Endothelial cell of hepatic sinusoid (primary cell): ENCODE results near the gene PSTPIP2.
"Not testable (repeated sequence)": the region's sequence is repeated elsewhere in the genome, so short reads cannot be mapped to it uniquely, and the experiment has no call there.

Experiments
- in situ Hi-C: cut with HindIII; loops from 2 replicates; pipeline ENCODE4 v1.10.0; 2017; ENCODE audit warnings: low sequenced_read_pairs

The PSTPIP2 gene

GRCh38 chr18:46070815-46071652 is 1.0 kb downstream of the PSTPIP2 start:
- in situ Hi-C loops, result no loop called here

GRCh38 chr18:46070232-46070631 is 1.8 kb downstream of the PSTPIP2 start:
- in situ Hi-C loops, result no loop called here

DNA sequence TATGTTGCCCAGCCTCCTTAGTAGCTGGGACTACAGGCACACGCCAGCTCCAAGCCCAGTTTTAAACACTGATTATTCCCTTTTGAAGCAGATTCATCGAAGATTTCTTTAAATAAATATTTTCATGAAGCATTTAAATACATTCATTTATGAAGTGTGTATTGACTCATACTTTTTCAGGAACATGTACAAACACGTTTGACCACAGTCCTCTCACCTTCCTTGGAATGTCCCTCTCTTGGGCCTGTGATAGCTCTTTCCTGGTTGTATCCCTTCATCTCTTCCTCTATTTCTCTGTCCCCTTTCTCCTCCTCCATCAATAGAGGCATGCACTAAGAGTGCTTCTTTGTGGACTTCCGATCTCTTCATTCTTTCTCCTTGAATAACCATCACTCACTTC is 2.5 kb downstream of the PSTPIP2 start:
- in situ Hi-C loops, result no loop called here

GRCh38 chr18:46068763-46069162 is 3.3 kb downstream of the PSTPIP2 start:
- in situ Hi-C loops, result no loop called here

DNA sequence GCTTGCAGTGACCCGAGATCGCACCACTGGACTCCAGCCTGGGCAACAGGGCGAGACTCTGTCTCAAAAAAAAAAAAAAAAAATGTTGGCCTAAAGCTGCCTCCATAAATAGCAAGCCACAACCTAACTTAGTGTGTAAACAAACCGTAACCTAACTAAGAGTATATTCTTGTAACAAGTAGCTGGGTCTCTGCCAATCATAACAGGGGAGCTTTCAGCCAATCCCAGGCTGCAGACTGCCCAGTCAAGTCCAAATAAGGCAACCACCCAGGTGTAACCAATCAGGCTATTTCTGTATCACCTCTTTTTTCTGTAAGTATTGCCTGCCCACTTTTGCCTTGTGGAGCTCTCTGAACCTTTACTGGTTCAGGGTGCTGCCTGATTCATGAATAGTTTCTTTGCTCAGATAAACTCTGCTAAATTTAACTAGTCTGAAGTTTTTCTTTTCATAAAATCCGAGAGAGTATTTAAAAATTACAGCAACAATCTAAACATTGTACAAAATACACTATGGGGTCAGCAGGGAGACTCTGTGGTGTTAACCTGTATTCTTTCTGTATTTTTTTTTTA is 4.5 kb downstream of the PSTPIP2 start:
- in situ Hi-C loops, result no loop called here

GRCh38 chr18:46062781-46063180 is 9.3 kb downstream of the PSTPIP2 start:
- in situ Hi-C loops, result no loop called here

DNA sequence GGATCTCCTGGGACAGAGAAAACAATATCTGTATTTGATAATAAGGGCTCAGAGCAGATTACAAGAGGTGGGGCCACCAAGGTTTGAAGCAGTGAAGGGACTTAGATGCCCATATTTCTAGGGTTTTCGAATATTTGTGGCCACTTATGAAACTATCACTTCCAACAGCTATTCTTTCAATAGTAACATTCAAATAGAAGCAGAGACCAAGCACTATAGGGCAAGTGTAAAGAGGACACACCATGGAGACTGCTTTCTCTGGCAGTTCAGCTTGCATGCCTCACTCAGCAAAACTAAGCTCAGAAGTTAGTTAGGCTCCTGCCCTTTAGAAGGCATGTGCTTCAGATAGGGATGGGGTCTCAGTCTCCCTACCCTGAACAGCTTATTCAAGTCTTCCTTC is 10.3 kb downstream of the PSTPIP2 start:
- in situ Hi-C loops, result no loop called here

DNA sequence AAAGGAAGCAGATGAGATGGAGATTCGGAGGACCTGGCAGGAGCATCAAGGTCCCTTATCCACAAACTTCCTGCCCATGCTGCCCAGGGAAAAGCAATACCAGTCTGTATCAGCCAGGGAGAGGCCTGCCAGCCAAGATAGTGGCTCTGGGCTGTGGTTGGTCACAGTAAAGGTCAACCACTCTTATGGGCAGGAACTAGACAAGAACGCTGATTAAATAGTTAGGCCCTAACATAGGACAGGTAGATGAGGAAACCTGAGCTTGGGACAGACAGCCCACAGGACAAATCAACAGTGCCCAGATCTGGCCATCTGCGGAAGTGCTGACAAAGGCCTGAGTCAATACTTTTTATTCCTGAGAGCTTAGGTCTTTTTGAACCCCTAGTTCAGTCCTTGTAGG is 10.7 kb downstream of the PSTPIP2 start:
- in situ Hi-C loops, result no loop called here

DNA sequence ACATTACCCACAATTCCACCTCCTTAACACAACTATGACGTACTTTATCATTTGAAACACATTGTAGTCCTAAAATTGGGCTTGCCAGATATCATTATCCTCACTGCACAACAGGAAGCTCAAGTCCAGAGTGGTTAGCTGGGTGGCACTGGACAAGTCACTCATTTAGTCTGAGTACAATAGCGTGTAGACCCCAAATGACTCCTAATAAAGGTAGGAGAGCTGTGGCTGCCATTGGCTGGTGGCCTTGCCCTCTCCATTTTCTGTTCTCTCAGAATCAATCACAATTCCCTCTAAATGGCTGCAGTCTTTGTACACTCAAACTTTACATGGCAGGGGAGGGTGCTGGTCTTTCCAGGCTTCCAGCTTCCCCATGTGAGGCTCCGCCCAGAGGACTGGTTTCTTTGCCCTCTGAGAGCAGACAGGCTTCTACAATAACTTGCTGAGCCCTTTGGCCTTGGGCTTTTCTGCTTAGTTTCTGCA is 11.7 kb downstream of the PSTPIP2 start:
- in situ Hi-C loops, result no loop called here

- in situ Hi-C loops, result no loop called here
Measured at GRCh38 chr18:46055838-46056230, 16.2 kb downstream of the PSTPIP2 start.

- in situ Hi-C loops, result no loop called here
Measured at GRCh38 chr18:46054956-46055837, 16.9 kb downstream of the PSTPIP2 start.

DNA sequence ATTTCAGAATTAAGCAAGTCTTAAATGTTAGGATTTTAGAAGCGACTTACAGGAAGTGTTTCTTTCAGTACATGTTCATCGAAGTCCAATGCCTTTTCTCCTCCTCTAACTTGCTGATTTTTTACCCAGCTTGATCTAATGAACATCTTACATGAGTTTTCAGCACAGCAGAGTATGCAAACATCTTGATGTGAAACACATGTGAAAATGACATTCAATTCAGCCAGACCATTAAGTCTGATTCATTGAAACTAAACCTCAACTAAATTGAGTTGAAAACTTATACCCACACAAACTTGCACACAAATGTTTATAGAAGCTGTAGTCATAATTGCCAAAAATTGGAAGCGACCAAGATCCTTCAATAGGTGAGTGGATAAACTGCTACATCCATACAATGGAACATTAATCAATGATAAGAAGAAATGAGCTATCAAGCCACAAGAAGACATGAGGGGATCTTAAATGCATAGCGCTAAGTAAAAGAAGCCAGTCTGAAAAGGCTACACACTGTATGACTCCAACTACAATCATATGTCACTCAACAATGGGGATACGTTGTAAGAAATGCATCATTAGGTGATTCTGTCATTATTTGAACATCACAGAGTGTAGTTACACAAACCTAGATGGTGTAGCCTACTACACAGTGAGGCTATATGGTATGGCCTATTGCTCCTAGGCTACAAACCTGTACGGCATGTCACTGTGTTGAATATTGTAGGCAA is 18.5 kb downstream of the PSTPIP2 start:
- in situ Hi-C loops, result no loop called here

GRCh38 chr18:46051731-46052461 is 20.2 kb downstream of the PSTPIP2 start:
- in situ Hi-C loops, result no loop called here

DNA sequence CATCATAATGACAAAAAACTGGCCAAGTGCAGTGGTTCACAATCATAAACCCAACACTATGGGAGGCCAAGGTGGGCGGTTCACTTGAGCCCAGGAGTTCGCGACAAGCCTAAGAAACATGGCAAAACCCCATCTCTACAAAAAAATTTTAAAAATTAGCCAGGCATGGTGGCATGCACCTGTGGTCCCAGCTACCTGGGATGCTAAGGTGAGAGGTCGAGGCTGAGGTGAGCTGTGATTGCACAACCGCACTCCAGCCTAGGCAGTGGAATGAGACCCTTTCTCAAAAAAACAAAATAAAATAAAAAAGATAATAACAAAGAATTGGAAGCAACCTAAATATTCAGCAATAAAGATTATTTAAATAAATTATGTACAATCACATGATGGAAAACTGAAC is 21.8 kb downstream of the PSTPIP2 start:
- in situ Hi-C loops, result no loop called here

- in situ Hi-C loops, result no loop called here
Measured at GRCh38 chr18:46048641-46049040, 23.4 kb downstream of the PSTPIP2 start.

DNA sequence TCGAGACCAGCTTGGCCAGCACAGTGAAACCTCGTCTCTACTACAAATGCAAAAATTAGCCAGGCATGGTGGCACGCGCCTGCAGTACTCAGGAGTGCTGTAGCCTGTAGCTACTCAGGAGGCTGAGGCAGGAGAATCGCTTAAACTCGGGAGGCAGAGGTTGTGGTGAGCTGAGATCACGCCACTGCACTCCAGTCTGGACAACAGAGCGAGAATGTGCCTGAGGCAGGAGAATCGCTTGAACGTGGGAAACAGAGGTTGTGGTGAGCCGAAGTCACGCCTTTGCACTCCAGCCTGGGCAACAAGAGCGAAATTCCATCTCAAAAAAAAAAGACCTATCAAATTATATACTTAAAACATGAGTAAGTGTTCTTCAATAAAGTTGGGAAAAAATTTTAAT is 24.7 kb downstream of the PSTPIP2 start:
- in situ Hi-C loops, result not testable (repeated sequence)

GRCh38 chr18:46046688-46047087 is 25.4 kb downstream of the PSTPIP2 start:
- in situ Hi-C loops, result no loop called here

DNA sequence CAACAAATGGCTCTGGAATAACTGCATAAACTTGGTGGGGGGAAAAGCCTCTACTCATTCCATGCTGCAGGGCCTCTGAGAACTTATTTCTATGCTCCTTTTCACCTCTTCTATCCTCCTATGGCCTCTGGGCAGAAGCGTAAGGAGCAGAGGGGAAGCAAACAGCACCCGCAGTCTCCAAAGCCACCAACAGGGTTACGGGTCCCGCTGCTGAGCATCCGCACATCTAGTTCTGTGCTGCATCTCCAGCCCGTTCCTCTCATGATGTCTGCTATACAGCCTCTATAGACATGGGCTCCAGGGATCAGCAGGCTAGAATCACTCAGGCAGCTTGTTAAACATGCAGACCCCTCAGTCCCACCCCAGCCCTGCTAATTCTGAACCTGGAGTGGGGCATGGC is 25.9 kb downstream of the PSTPIP2 start:
- in situ Hi-C loops, result no loop called here

DNA sequence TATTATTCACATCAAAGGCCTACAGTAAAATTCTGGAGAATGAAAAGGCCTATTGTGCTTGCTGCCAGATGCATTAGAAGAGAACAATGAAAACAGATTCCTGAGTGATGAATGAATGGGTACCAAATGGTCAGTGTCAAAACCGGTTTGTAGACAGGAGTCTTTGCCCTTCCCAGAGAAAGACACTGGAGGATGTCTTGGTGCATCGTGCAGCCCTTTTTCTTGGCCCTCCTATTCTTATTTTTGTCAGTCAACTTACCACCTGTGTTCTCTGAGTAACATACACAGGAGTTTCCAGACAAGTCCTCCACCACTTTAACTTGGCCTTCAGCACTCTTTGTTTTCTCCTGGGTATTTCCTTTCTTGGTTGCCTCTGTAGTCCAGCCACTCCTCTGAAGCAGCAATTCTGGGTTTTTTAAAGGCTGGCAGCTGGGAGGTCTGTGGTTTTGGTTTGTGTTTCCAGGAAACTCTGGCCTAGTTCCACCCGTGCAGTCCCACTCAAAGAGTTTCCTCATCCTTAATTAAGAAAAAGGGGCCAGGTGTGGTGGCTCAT is 29.4 kb downstream of the PSTPIP2 start:
- in situ Hi-C loops, result no loop called here

DNA sequence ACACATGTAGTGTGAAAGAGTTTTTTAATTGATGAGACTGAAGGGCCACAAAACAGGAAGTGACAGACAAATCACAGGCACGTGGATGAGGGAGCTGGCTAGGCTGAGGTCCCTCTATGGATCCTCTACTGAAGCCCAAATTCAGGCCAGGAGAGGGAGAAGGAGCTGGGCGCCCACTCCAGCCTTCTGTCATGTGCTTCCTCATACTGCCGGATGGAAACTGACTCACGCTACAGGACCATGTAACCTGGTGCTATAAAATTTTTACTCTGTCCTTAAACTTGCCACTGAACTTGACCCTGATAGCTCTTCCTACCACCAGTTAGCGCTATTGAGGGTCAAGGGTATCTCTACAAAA is 31.3 kb downstream of the PSTPIP2 start:
- in situ Hi-C loops, result no loop called here
